ENCODE results near the gene PRKRIP1. TPM values are rescaled to one million over a fixed set of nuclear protein-coding genes. Genes with fewer than 3 reads are reported as not detected.

Gene PRKRIP1
- total and polyA plus RNA-seq, 2 donors from 2014 or later, result 20.8 to 25.9 TPM

- FAIRE-seq, result no peak
- Histone ChIP-seq H3K4me1 (ENCODE audit: control insufficient read depth in 2 of 3, insufficient read depth in 2 of 3, low read depth in 1 of 3, low read length in 3 of 3) (peaks cover 0 to 8% (median 6%) of the 10 kb centered on the region in 3 donors), H3K9ac (ENCODE audit: low read length in 3 of 3) (no peak overlapping the region), H3K27ac (ENCODE audit: low read depth in 2 of 2, low read length in 2 of 2) (no peak overlapping the region), H3K9me3 (ENCODE audit: control insufficient read depth in 2 of 3, insufficient read depth in 1 of 3, low read length in 3 of 3) (no peaks in the 10 kb centered on the region), H3K27me3 (ENCODE audit: control insufficient read depth, insufficient read depth, low read length) (no peaks in the 10 kb centered on the region), H3K36me3 (ENCODE audit: control insufficient read depth in 2 of 3, insufficient read depth in 3 of 3, low read length in 3 of 3) (peaks cover 0 to 8% (median 0%) of the 10 kb centered on the region in 3 donors), H3K4me3 (ENCODE audit: low read length in 3 of 3) (no peak overlapping the region)
- peak; percentile 10 for TF ChIP-seq CTCF (IDR thresholded peaks at IDR 0.05; ENCODE audit: borderline replicate concordance, extremely low read depth, insufficient read depth)
- intact Hi-C loops (cut with DNase I), result no loop called here
- DNase-seq, result peak in 1 of 5 donors; percentile 76
Measured at GRCh38 chr7:102469972-102470825, 74.0 kb downstream of the PRKRIP1 start.

GRCh38 chr7:102471791-102472125 is 75.6 kb downstream of the PRKRIP1 start:
- TF ChIP-seq CTCF (IDR thresholded peaks at IDR 0.05; ENCODE audit: borderline replicate concordance, extremely low read depth, insufficient read depth), result no peak
- intact Hi-C loops (cut with DNase I), result no loop called here
- no peak overlapping the region for H3K27ac ChIP-seq (ENCODE audit: low read depth in 2 of 2, low read length in 2 of 2)
- peaks cover 0 to 8% (median 0%) of the 10 kb centered on the region in 3 donors for H3K36me3 ChIP-seq (ENCODE audit: control insufficient read depth in 2 of 3, insufficient read depth in 3 of 3, low read length in 3 of 3)
- DNase-seq (peak in 1 of 5 donors; percentile 72), FAIRE-seq (no peak)
- H3K4me3 ChIP-seq (ENCODE audit: low read length in 3 of 3), result no peak overlapping the region
- no peak overlapping the region for H3K9ac ChIP-seq (ENCODE audit: low read length in 3 of 3)
- no peaks in the 10 kb centered on the region for H3K27me3 ChIP-seq (ENCODE audit: control insufficient read depth, insufficient read depth, low read length)
- no peaks in the 10 kb centered on the region for H3K9me3 ChIP-seq (ENCODE audit: control insufficient read depth in 2 of 3, insufficient read depth in 1 of 3, low read length in 3 of 3)
- peaks cover 0 to 3% (median 0%) of the 10 kb centered on the region in 3 donors for H3K4me1 ChIP-seq (ENCODE audit: control insufficient read depth in 2 of 3, insufficient read depth in 2 of 3, low read depth in 1 of 3, low read length in 3 of 3)

- DNase-seq (peak in 1 of 5 donors; percentile 72), FAIRE-seq (no peak)
- intact Hi-C loops (cut with DNase I), result no loop called here
- Histone ChIP-seq H3K9ac (ENCODE audit: low read length in 3 of 3) (no peak overlapping the region), H3K27me3 (ENCODE audit: control insufficient read depth, insufficient read depth, low read length) (no peaks in the 10 kb centered on the region), H3K27ac (ENCODE audit: low read depth in 2 of 2, low read length in 2 of 2) (no peak overlapping the region), H3K36me3 (ENCODE audit: control insufficient read depth in 2 of 3, insufficient read depth in 3 of 3, low read length in 3 of 3) (peaks cover 0 to 8% (median 0%) of the 10 kb centered on the region in 3 donors), H3K4me1 (ENCODE audit: control insufficient read depth in 2 of 3, insufficient read depth in 2 of 3, low read depth in 1 of 3, low read length in 3 of 3) (peaks cover 0 to 3% (median 0%) of the 10 kb centered on the region in 3 donors), H3K9me3 (ENCODE audit: control insufficient read depth in 2 of 3, insufficient read depth in 1 of 3, low read length in 3 of 3) (no peaks in the 10 kb centered on the region), H3K4me3 (ENCODE audit: low read length in 3 of 3) (no peak overlapping the region)
- no peak for TF ChIP-seq CTCF (IDR thresholded peaks at IDR 0.05; ENCODE audit: borderline replicate concordance, extremely low read depth, insufficient read depth)
Measured at GRCh38 chr7:102472126-102473041, 76.2 kb downstream of the PRKRIP1 start.

Measured in kidney (tissue), 14 donors.